GM19452 (cell line): ENCODE data around the gene SESN2.
"Not testable (repeated sequence)": the region's sequence is repeated elsewhere in the genome, so short reads cannot be mapped to it uniquely, and the experiment has no call there.

Experiments
- ATAC-seq: cut with Tn5 transposase; IDR thresholded peaks from one replicate; pipeline ENCODE4 v1.9.1; 2021; ENCODE audit not compliant: unreplicated experiment

The SESN2 gene

GRCh38 chr1:28326984-28327383 is 67.7 kb downstream of the SESN2 start:
- ATAC-seq = no peak

GRCh38 chr1:28327431-28327830 is 68.1 kb downstream of the SESN2 start:
- not testable (repeated sequence) for ATAC-seq

GRCh38 chr1:28328228-28328648 is 68.9 kb downstream of the SESN2 start:
- ATAC-seq = no peak

- ATAC-seq = no peak
These were observed 70.3 kb downstream of the SESN2 start for GRCh38 chr1:28329395-28330153.
